HG03039 (cell line): ENCODE measurements around the gene TNRC18.

Source experiments
- ATAC-seq: cut with Tn5 transposase; IDR thresholded peaks from one replicate; pipeline ENCODE4 v1.9.1; 2021; ENCODE audit warnings: mild to moderate bottlenecking, moderate library complexity; ENCODE audit not compliant: unreplicated experiment

The TNRC18 gene

DNA sequence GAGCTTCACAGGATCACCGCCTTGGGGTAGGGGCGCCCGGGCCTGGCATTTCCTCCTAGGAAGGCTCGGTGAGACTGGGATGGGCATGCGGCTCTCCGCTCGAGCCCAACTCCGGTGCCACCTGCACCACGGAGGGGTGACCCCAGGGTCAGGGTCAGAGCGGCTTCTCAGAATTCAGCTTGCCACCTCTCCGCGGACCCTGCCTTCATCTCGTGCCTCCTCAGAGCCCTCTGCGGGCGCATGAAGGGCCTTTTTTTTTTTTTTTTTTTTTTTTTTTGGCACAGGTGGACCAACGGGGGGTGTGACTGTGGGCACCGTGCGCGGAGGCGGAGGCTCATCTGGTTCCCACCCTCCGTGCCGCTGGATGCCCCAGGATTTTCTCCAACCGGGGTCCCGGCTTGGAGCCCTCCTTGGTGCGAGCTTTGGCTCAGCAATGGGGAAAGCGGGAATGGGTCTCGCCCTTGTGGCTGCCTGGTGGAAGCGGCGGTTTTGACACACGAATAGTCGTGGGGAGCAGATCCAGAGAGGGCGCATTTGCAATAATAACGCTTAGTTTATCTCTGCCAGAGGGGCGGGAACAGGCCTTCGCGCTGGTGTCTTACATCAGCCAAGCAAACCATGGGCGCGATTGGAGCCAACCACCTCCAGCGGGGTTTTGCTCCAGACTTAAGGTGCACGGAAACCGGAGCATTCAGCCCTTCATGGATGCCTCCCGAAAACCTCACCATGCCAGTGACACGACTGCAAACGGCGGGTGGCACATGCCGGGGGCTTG is 5.0 kb upstream of the TNRC18 start:
- no peak for ATAC-seq

GRCh38 chr7:5426226-5426475 is 2.5 kb upstream of the TNRC18 start:
- no peak for ATAC-seq

- no peak for ATAC-seq
These were observed 2.0 kb upstream of the TNRC18 start for GRCh38 chr7:5425507-5426225.

- no peak for ATAC-seq
These were observed 1.3 kb upstream of the TNRC18 start for GRCh38 chr7:5424749-5425506.

GRCh38 chr7:5423976-5424748 is 528 bp upstream of the TNRC18 start:
- no peak for ATAC-seq

DNA sequence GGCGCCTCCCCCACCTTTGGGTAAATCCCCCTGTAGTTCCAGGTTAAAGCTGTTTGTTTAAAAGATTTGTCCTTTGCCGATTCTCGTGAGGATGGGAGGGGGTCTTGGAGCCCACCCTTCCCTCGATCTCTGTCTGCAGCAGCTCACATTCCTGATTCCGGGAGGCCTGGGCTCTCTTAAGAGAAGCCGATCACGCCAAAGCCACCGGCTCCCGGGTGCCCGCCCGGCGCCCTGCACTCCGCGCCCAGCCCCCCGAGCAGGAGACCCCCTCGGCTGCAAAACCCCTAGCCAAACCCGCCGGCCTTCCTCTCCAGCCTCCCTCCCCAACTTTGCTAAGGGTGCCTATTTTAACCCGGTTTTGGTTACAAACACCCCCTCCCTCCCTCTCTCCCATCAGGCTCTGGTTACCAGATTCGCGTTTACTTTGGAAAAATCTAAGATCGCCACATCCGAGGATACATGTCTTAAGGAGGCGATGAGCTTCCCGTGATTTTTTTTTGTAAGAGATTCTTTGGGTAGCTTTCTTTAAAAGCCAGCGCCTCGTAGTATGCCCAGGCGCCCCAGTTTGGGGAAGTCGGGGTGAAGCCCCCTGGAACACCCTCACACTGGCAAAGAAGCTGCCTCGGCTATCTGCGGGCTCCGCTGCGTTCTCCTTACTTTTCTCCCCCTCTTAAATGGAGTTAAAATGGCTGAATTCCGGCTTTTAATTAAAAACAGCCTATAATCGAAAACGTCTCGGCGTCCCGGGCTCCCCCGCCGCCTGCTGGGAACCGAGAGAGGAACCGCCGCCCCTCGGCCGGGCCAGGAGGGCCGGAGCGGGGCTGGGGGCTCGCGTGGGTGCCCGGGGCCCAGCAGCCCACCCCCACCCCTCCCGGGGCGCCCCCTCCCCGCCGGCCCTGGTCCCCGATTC is 983 bp downstream of the TNRC18 start:
- no peak for ATAC-seq

- no peak for ATAC-seq
These were observed 1.8 kb downstream of the TNRC18 start for GRCh38 chr7:5421714-5422395.

GRCh38 chr7:5420881-5421713 is 2.5 kb downstream of the TNRC18 start:
- ATAC-seq = no peak

DNA sequence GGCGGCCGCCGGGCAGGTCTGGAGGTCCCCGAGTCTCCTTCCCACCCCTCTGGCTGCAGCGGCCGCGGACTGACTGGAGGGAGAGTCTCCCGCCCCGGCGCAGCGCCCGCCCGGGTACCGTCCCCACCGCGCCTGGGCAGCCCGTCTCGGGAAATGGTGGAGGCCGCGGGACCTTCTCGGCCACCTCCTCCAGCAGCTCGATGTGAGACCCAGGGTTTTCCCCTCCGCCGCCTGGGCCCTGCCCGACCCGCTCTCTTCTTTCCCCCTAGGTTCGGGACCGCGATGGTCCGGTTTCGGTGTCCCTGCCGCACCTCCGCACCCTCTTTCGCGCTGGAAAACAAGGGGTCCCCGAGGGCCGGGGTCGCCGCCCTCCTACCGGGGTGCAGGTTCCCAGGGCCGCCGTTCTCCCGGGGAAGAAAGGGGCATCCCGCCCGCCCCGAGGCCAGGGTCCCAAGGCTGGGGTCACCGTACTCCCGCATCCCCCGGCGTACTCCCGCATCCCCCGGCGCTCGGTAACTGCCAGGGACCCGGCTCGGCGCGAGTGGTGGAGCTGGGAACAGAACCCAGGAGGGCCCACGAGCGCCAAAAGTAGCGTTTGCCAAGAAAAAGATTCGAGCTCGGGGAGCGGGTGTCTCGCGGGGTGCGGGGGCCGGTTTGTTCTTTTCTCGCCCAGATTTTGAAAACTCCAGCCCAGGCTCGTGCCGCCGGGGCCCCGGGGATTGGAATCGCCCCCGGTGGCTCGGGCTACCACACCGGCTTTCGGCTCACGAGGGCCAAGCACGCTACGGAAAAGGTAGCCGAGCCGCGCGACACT is 3.4 kb downstream of the TNRC18 start:
- no peak for ATAC-seq

DNA sequence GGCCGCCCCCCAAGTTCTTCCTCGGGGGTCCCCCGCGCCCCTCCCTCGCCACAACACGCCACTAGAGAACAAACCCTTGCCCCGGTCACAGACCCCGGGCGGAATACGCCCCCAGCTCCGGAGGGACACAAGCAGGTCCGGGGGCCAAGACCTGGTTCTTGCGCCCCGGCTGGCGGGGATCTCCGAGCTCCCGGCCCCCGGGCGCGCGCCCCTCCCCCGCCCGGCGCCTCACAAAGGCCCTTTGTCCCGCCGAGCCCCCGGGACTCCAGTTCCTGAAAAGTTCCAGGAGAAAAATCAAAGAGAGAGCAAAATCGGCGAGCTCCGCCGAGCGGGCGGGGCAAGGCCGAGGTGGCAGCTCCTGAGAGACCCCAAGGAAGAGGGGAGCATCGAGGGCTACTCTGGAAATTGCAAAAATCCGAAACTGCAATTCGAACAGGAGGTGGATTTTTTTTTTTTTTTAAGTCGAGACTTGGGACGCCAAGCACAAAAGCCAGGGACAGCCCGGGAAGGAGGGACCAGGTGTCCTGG is 4.0 kb downstream of the TNRC18 start:
- ATAC-seq = no peak

- no peak for ATAC-seq
These were observed 5.4 kb downstream of the TNRC18 start for GRCh38 chr7:5418285-5418582.

- ATAC-seq = no peak
These were observed 6.2 kb downstream of the TNRC18 start for GRCh38 chr7:5417106-5418071.

GRCh38 chr7:5414916-5415315 is 8.7 kb downstream of the TNRC18 start:
- no peak for ATAC-seq

DNA sequence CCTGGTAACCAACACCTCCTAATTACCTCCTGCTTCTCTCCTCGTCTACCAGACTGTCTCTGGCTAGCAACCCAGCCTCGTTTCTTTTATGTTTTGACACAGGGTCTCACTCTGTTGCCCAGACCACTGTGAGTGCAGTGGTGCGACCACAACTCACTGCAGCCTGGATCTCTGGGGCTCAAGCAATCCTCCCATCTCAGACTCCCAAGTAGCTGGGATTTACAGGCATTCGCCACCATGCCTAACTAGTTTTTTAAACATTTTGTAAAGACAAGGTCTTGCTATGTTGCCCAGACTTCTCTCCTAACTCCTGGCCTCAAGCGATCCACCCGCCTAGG is 10.2 kb downstream of the TNRC18 start:
- ATAC-seq = no peak

GRCh38 chr7:5408777-5409176 is 14.9 kb downstream of the TNRC18 start:
- ATAC-seq = no peak

DNA sequence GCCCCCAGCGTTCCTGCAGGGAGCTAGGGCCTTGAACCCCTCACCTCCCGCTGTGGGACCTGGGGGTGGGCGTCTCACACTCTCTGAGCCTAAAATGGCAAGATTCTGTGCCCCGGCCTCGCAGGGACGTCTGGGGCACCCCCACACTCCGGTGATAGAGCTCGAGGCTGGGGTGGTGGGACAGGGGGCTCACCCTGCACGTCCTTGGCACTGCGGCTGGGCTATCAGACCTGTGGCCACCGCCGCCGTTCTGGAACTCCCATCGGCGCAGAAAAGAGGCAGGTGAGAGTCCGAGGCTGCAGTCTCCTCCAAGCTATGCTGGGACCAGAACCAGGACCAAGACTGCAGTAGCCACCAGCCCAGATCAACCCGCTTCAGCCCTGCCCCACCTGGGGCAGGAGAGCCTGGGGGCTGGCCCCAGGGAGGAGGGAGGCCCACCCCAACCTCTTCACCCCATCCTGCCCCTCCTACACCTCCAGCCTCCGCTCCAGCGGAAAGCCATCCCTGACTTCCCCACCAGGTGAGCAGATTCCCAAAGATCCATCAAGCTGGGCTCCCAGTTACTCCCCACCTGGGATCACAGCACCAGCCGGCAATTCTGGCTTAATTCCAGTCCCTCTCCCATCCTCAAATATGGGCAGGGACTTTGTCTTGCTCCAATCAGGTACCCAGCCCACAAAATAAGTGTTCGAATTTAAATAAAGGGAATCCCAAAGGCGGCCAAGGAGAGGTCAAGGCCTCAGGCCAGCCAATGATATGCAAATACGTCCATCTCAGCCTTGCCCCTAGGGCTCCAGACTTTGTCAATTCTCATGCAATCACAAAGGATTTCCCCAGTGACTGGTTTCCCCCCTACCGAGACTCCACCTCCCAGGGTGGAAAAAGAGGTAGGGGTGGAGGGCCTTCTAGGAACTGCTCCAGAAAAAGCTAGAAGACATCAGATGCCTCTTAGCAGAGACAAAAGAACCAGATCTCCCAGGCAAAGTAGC is 16.4 kb downstream of the TNRC18 start:
- no peak for ATAC-seq
